OCI-M2 (cell line): ENCODE data around the gene NOD2.

ENCODE experiments used
- DNase-seq: peaks from one replicate; lab custom pipeline; 2025; ENCODE audit not compliant: unreplicated experiment; lab: John Stamatoyannopoulos, UW

NOD2 gene

GRCh38 chr16:50778284-50779163 is 85.1 kb downstream of the NOD2 start:
- no peak for DNase-seq

GRCh38 chr16:50781043-50781442 is 87.6 kb downstream of the NOD2 start:
- no peak for DNase-seq

- DNase-seq: no peak
Measured at GRCh38 chr16:50781518-50781917, 88.1 kb downstream of the NOD2 start.
